HUES48 (cell line): ENCODE measurements around the gene CACNA1I.

Experiments used
- H3K27ac ChIP-seq: one replicate; pipeline ENCODE4 v1.7.0; 2013; ENCODE audit warnings: low read depth, low read length, inconsistent platforms
- H3K27me3 ChIP-seq: 2 replicates; pipeline ENCODE4 v1.6.1; 2013; ENCODE audit warnings: mild to moderate bottlenecking, low read length; ENCODE audit not compliant: control insufficient read depth, insufficient read depth
- H3K36me3 ChIP-seq: 2 replicates; pipeline ENCODE4 v1.6.1; 2013; ENCODE audit warnings: low read length; ENCODE audit not compliant: control insufficient read depth, insufficient read depth
- H3K4me1 ChIP-seq: 2 replicates; pipeline ENCODE4 v1.6.1; 2013; ENCODE audit warnings: mild to moderate bottlenecking, low read length; ENCODE audit not compliant: control insufficient read depth, insufficient read depth
- H3K4me3 ChIP-seq: 2 replicates; pipeline ENCODE4 v1.5.1; 2013; ENCODE audit warnings: mild to moderate bottlenecking, low read depth, low read length
- H3K9ac ChIP-seq: 2 replicates; pipeline ENCODE4 v1.6.1; 2013; ENCODE audit warnings: mild to moderate bottlenecking, low read depth, low read length, moderate library complexity
- H3K9me3 ChIP-seq: 2 replicates; pipeline ENCODE4 v1.6.1; 2013; ENCODE audit warnings: low read length; ENCODE audit not compliant: control insufficient read depth, insufficient read depth

Gene CACNA1I

DNA sequence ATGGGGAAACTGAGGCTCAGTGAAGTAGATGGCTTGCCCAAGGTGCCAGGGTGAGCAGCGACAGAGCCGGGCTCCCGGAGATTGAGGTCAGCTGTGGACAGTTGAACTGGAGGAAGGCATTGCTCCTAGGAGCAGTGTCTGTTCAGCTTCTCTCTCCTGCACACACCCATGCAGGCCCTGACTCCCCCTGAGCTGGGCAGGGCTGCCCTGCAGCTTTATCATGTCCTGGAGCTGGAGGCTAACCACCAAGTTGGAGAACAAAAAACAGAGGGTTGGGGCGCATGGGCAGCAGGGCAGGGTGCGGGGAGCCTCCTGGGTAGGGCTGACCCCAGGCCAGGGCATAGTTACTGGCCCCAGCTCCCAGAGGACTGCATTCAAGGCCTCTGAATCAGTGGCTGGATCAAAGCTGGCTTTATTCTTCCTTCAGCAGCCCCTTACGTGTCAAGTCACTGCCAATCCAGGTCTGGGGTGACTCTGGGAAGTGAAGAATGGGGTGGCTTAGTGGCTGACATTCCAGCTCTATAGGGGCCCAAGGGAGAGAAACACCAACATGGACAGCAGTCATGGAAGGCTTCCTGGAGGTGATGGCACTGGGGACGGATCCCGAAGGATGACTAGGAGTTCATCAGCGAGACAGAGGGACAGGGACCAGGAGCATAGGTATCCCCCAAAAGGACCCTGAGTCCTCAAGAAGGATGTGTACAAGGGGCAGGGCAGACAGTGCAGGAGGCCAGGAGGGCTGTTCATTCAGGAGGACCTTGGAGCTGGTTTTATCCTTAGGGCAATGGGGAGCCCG lies 83.8 kb downstream of the CACNA1I start:
- Histone ChIP-seq H3K4me1 (no peaks in the 10 kb centered on the region; the same call in 1 of the 2 replicates), H3K36me3 (no peaks in the 10 kb centered on the region), H3K27me3 (no peaks in the 10 kb centered on the region; the same call in 1 of the 2 replicates), H3K9me3 (no peaks in the 10 kb centered on the region), H3K4me3 (no peak overlapping the region), H3K9ac (no peak overlapping the region), H3K27ac (no peak overlapping the region)

DNA sequence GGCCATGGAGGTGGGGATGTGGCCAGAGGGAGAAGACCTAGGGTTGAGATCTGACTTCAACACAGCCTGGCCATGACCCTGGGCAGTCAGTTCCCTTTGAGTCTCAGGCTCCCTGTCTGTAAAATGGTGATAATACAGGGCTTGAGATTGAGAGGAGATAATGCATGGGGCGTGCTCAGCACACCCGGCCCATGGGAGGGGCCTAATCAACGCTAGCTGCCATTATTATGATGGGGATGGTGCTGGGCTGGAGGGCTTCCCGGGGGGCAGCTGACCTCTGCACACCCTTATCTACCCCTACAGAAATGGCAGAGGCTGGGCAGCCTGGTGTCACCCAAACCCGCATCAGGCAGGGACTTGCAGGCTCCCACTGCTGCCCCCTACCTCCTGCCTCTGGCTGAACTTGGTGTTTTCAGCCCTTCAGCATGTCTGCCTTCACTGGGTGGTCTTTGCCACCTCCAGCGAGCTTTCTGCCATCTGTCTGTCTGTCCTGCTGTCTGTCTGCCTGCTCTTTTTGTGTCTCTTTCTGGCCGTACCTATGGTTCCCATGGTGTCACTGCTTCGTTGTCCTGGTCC lies 84.5 kb downstream of the CACNA1I start:
- H3K9ac ChIP-seq = no peak overlapping the region
- no peaks in the 10 kb centered on the region; the same call in 1 of the 2 replicates for H3K27me3 ChIP-seq
- H3K4me3 ChIP-seq = no peak overlapping the region
- H3K36me3 ChIP-seq = no peaks in the 10 kb centered on the region
- no peaks in the 10 kb centered on the region; the same call in 1 of the 2 replicates for H3K4me1 ChIP-seq
- H3K27ac ChIP-seq = no peak overlapping the region
- H3K9me3 ChIP-seq = no peaks in the 10 kb centered on the region

DNA sequence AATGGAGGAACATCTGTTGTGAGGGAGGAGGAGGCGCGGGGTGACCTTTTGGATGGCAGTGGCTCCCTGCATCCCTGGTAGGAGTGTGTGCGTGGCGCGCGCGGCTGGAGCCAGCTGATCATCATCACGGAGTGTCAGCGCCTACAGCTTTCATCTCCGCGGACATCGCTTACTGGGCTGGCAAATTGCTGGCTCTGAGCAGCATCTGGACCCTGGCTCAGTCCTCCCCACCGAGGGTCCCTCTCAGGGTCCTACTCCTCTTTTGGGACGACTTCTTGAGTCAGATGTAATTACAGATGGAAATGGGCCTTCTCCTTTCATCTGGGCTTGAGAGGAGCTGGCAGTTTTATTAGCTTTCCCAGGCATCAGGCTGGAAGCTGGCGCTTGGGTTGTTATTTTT lies 85.3 kb downstream of the CACNA1I start:
- no peaks in the 10 kb centered on the region for H3K36me3 ChIP-seq
- H3K4me1 ChIP-seq = no peaks in the 10 kb centered on the region; the same call in 1 of the 2 replicates
- peaks cover 6% of the 10 kb centered on the region; the same call in 1 of the 2 replicates for H3K27me3 ChIP-seq
- H3K9me3 ChIP-seq = no peaks in the 10 kb centered on the region
- no peak overlapping the region for H3K9ac ChIP-seq
- no peak overlapping the region for H3K4me3 ChIP-seq
- H3K27ac ChIP-seq = no peak overlapping the region

DNA sequence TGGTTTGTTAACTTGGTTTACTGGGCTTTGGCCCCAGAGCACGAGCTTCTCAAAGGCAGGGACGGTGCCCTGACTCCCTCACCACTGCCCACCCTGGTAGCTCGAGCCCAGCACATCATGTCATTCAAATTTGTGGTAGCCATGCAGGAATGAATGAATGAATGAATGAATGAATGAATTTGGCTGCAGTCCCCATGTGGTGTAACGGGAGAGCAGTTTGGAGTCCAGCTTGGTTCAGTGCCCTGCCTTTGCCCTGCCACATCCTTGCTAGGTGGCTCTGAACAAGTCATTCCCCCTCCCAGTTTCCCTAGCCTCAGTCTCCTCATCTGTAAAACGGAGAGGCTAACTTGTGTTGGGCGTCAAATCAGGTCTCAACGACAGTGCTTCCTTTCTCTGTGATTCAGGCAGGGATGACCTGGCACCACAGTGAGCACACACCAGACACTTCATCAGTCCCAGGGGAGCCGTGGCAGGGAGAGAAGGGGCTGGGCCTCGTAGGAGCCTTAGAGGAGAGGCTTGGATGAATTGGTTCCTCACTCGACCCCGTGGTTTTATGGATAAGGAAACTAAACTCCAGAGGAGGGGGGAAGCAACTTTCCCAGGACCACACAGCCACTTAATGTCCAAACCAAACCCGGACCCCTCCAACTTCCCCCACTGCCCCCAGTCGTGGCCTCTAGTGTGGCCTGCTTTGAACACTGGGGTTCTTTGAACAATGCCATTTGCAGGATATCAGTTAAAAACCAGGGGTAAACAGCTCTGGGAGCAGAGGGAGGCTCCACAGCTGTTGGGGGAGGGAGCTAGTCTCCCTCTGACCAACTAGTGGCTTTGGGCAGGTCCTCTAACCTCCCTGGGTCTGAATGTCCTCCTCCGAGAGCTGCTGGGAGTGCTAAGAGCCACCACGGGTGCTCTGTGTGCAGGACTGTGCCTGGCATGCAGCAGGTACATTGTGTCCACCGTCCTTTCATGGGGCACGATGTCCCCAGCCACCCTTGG lies 86.2 kb downstream of the CACNA1I start:
- Histone ChIP-seq H3K9me3 (no peaks in the 10 kb centered on the region), H3K4me3 (no peak overlapping the region), H3K27ac (no peak overlapping the region), H3K9ac (no peak overlapping the region), H3K4me1 (no peaks in the 10 kb centered on the region), H3K36me3 (no peaks in the 10 kb centered on the region), H3K27me3 (peaks cover 16% of the 10 kb centered on the region)

DNA sequence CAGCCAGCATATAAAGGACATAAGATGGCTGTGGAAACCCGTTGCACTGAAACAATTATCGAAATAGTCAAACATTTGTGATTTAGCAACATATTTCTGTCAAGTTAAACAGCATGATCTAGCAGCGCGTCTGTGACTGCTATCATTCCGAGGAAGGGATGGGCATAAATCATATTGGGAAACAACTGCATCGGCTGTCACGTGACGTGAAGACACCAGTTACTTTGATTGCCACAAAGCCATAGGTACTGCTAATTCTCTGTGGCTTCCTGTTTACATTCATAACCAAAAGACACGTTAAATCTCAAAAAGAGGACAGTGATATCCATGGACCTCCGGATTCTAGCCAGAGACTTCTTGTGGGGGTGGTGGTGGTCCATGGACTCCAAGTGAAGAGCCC lies 87.8 kb downstream of the CACNA1I start:
- no peak overlapping the region for H3K4me3 ChIP-seq
- peaks cover 29% of the 10 kb centered on the region for H3K27me3 ChIP-seq
- H3K27ac ChIP-seq = no peak overlapping the region
- no peak overlapping the region for H3K9ac ChIP-seq
- H3K4me1 ChIP-seq = no peaks in the 10 kb centered on the region
- no peaks in the 10 kb centered on the region for H3K9me3 ChIP-seq
- H3K36me3 ChIP-seq = no peaks in the 10 kb centered on the region

DNA sequence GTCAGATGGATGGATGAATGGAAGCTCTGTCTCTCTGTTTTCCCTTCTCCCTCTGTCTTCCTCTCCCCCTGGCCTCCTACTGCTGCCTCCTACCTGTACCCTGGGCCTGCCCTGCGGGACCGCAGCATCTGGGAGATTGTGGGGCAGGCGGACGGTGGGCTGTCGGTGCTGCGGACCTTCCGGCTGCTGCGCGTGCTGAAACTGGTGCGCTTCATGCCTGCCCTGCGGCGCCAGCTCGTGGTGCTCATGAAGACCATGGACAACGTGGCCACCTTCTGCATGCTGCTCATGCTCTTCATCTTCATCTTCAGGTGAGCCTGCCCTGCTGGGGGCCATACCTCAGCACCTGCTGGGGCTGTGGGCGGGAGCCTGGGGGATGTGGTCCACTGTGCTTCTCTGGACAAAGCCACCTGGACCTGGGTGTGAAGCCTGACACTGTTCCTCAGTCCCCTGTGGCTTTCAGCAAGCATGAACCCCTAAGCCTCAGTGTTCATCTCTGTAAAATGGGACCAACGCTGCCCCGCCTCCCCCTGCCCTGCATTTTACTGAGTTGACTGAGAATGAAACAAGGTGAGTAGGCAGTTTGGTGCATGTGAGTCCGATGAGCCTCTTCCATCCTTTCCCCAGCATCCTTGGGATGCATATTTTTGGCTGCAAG lies 88.4 kb downstream of the CACNA1I start:
- Histone ChIP-seq H3K9ac (no peak overlapping the region), H3K9me3 (no peaks in the 10 kb centered on the region), H3K4me3 (no peak overlapping the region), H3K27me3 (peaks cover 34% of the 10 kb centered on the region), H3K27ac (no peak overlapping the region), H3K4me1 (peaks cover 4% of the 10 kb centered on the region; the same call in 1 of the 2 replicates), H3K36me3 (no peaks in the 10 kb centered on the region)

- H3K4me1 ChIP-seq = peaks cover 7% of the 10 kb centered on the region; the same call in 1 of the 2 replicates
- H3K4me3 ChIP-seq = peak overlapping the region; percentile 69
- H3K36me3 ChIP-seq = no peaks in the 10 kb centered on the region
- no peak overlapping the region for H3K9ac ChIP-seq
- H3K27me3 ChIP-seq = peaks cover 37% of the 10 kb centered on the region
- no peaks in the 10 kb centered on the region for H3K9me3 ChIP-seq
- H3K27ac ChIP-seq = no peak overlapping the region
These were observed 90.9 kb downstream of the CACNA1I start for GRCh38 chr22:39661501-39661841.

DNA sequence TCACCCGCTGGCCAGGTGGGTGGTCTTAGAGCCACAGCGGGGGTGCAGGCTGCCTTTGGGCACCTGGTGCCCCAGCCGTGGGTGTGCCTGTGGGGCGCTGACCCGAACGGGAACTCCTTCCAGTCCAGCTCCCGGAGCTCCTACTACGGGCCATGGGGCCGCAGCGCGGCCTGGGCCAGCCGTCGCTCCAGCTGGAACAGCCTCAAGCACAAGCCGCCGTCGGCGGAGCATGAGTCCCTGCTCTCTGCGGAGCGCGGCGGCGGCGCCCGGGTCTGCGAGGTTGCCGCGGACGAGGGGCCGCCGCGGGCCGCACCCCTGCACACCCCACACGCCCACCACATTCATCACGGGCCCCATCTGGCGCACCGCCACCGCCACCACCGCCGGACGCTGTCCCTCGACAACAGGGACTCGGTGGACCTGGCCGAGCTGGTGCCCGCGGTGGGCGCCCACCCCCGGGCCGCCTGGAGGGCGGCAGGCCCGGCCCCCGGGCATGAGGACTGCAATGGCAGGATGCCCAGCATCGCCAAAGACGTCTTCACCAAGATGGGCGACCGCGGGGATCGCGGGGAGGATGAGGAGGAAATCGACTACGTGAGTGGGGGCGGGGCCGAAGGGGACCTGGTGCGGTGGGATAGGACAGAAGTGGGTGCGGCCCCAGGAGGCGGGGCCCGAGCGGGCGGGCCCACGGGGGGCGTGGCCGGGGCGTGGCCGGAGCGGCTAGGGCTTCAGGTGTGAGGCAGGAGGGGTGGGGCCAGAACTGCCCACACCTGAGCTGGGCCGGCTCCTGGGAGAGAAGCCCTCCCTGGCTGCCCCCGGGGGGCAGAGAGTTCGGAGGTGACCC lies 91.5 kb downstream of the CACNA1I start:
- Histone ChIP-seq H3K36me3 (no peaks in the 10 kb centered on the region), H3K27me3 (peaks cover 37% of the 10 kb centered on the region), H3K27ac (no peak overlapping the region), H3K4me3 (peak overlapping the region; percentile 69), H3K9ac (no peak overlapping the region), H3K4me1 (peaks cover 7% of the 10 kb centered on the region; the same call in 1 of the 2 replicates), H3K9me3 (no peaks in the 10 kb centered on the region)

DNA sequence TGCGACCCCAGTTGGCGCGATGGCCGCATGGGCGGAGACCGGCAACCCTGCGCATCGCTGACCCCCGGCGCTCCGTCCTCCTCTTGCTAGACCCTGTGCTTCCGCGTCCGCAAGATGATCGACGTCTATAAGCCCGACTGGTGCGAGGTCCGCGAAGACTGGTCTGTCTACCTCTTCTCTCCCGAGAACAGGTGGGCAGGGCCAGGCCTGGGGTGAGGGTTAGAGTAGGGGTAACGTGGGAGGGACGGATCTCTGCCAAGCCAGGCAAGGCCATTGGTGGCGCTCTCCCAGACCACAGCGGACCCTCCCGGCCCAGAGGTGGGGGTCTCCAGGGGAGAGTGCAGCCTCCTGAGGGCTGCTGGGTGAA lies 92.1 kb downstream of the CACNA1I start:
- H3K9ac ChIP-seq = no peak overlapping the region
- no peaks in the 10 kb centered on the region for H3K36me3 ChIP-seq
- no peak overlapping the region for H3K27ac ChIP-seq
- peaks cover 7% of the 10 kb centered on the region; the same call in 1 of the 2 replicates for H3K4me1 ChIP-seq
- H3K27me3 ChIP-seq = peaks cover 37% of the 10 kb centered on the region
- no peaks in the 10 kb centered on the region for H3K9me3 ChIP-seq
- H3K4me3 ChIP-seq = peak overlapping the region; percentile 69

- no peak overlapping the region for H3K9ac ChIP-seq
- H3K36me3 ChIP-seq = no peaks in the 10 kb centered on the region
- no peak overlapping the region for H3K27ac ChIP-seq
- peaks cover 7% of the 10 kb centered on the region; the same call in 1 of the 2 replicates for H3K4me1 ChIP-seq
- H3K27me3 ChIP-seq = peaks cover 37% of the 10 kb centered on the region
- H3K4me3 ChIP-seq = peak overlapping the region; percentile 43; the same call in 1 of the 2 replicates
- no peaks in the 10 kb centered on the region for H3K9me3 ChIP-seq
These were observed 93.2 kb downstream of the CACNA1I start for GRCh38 chr22:39663751-39664150.
